K562 (cell line): ENCODE results near the gene CHD2. TPM values are rescaled to one million over a fixed set of nuclear protein-coding genes. Genes with fewer than 3 reads are reported as not detected.

Experiments used
- ATAC-seq: fragments of 200-7000 bp; cut with Tn5 transposase; 3 replicates; pipeline ENCODE4 v1.9.1; 2020; ENCODE audit warnings: moderate library complexity
- BruUV-seq: library from RNA; stranded (reverse); fragments of 400-500 nt; replicated peaks from 2 replicates; lab custom pipeline; 2021; lab: Mats Ljungman, UMichigan
- CTCF ChIA-PET: fragments of 300-600 bp; formaldehyde crosslinking; extraction: SDS; loops from one replicate; lab custom pipeline; 2021; ENCODE audit warnings: low intra/inter-chr PET ratio; lab: Yijun Ruan, JAX
- POLR2A ChIA-PET: fragments of 300-600, 350-650 bp; sonication (Branson Sonifier 250); formaldehyde crosslinking; extraction: SDS; loops from one replicate; lab custom pipeline; 2021; ENCODE audit warnings: antibody characterized with exemption, inconsistent platforms; lab: Yijun Ruan, JAX
- DNase-seq, 4 experiments: peaks; one replicate each; pipeline versions ENCODE4 v3.0.0 to v3.0.0-alpha.2; 2011 to 2018; ENCODE audit warnings: low spot score in 3 of 4, mixed read lengths in 3 of 4; ENCODE audit errors: extremely low read depth in 1 of 4
- FAIRE-seq: peaks from 2 replicates; lab custom pipeline; 2011; peaks lifted over from hg19 to GRCh38; lab: Jason Lieb, UNC
- H2AFZ ChIP-seq: 2 replicates; pipeline ENCODE4 v1.6.0; 2011; ENCODE audit warnings: low read depth, low read length, control low read depth, inconsistent platforms
- H3K27ac ChIP-seq: fragments of 200-600 bp; 3 replicates; pipeline ENCODE4 v1.8.0; 2011; ENCODE audit warnings: low read depth, mild to moderate bottlenecking, control low read depth, inconsistent platforms, low read length, moderate library complexity, mixed read lengths; ENCODE audit errors: extremely low read depth
- H3K27me3 ChIP-seq, 2 experiments: fragments of 300-600 bp in 1 of 2; 2 replicates in 1 of 2; 3 replicates in 1 of 2; pipeline versions ENCODE4 v1.6.0 to v1.8.0; 2011; ENCODE audit warnings: inconsistent platforms in 2 of 2, low read length in 2 of 2, mild to moderate bottlenecking in 1 of 2, mixed read lengths in 1 of 2, moderate library complexity in 1 of 2; ENCODE audit not compliant: control insufficient read depth in 2 of 2, insufficient read depth in 2 of 2
- H3K36me3 ChIP-seq: fragments of 300-600 bp; 3 replicates; pipeline ENCODE4 v1.8.0; 2011; ENCODE audit warnings: mild to moderate bottlenecking, low read length, inconsistent platforms; ENCODE audit not compliant: control insufficient read depth, insufficient read depth
- H3K4me1 ChIP-seq, 2 experiments: fragments of 200-600 bp in 1 of 2; replicated peaks in 1 of 2; 2 replicates in 1 of 2; 3 replicates in 1 of 2; pipeline versions ENCODE4 v1.5.1 to v1.8.0; 2011; ENCODE audit warnings: inconsistent platforms in 2 of 2, low read length in 2 of 2, mild to moderate bottlenecking in 1 of 2, mixed read lengths in 1 of 2, moderate library complexity in 1 of 2; ENCODE audit not compliant: control insufficient read depth in 2 of 2, insufficient read depth in 2 of 2
- H3K4me2 ChIP-seq: 2 replicates; pipeline ENCODE4 v1.6.1; 2011; ENCODE audit warnings: low read length, control low read depth, inconsistent platforms, mixed read lengths; ENCODE audit not compliant: insufficient read depth
- H3K4me3 ChIP-seq: fragments of 200-600 bp; sonication (generic), shearing (Covaris generic); 2 replicates; pipeline ENCODE4 v1.5.1; 2016; ENCODE audit warnings: control low read depth, inconsistent platforms
- H3K79me2 ChIP-seq: fragments of 200-600 bp; 3 replicates; pipeline ENCODE4 v1.8.0; 2011; ENCODE audit warnings: low read length, inconsistent platforms; ENCODE audit not compliant: control insufficient read depth, insufficient read depth
- H3K9ac ChIP-seq, 2 experiments: 2 replicates each; pipeline versions ENCODE4 v1.6.0 to v1.6.1; 2011; ENCODE audit warnings: low read depth in 2 of 2, low read length in 2 of 2, control low read depth in 1 of 2, inconsistent platforms in 1 of 2, mild to moderate bottlenecking in 1 of 2, mixed read lengths in 1 of 2; ENCODE audit not compliant: insufficient read depth in 1 of 2
- H3K9me1 ChIP-seq: one replicate; pipeline ENCODE4 v1.6.0; 2011; ENCODE audit warnings: inconsistent platforms, mild to moderate bottlenecking, low read length, moderate library complexity; ENCODE audit not compliant: control insufficient read depth, insufficient read depth
- H3K9me3 ChIP-seq: replicated peaks from 2 replicates; pipeline ENCODE4 v1.5.1; 2011; ENCODE audit warnings: low read depth, low read length, inconsistent platforms; ENCODE audit not compliant: control insufficient read depth, insufficient read depth
- H4K20me1 ChIP-seq: replicated peaks from 2 replicates; pipeline ENCODE4 v1.6.1; 2011; ENCODE audit warnings: low read length, inconsistent platforms, mixed read lengths; ENCODE audit not compliant: control insufficient read depth, insufficient read depth
- BDP1 ChIP-seq: IDR thresholded peaks from 3 replicates; pipeline ENCODE4 v1.6.1; 2011; ENCODE audit not compliant: insufficient read length, insufficient read depth
- C11orf30 ChIP-seq: fragments of 450-650 bp; IDR thresholded peaks from 2 replicates; pipeline ENCODE4 v1.6.1; 2016; ENCODE audit warnings: low read depth, mild to moderate bottlenecking
- HBP1 ChIP-seq: fragments of 450-650 bp; formaldehyde crosslinking; IDR thresholded peaks from 2 replicates; pipeline ENCODE4 v1.4.0; 2022; ENCODE audit warnings: missing genetic modification characterization
- HDAC2 ChIP-seq: fragments of 450-650 bp; IDR thresholded peaks from 2 replicates; pipeline ENCODE4 v1.6.1; 2016; ENCODE audit warnings: mild to moderate bottlenecking
- IFI16 ChIP-seq: fragments of 250-450 bp; sonication (Bioruptor Pico); IDR thresholded peaks from 2 replicates; pipeline ENCODE4 v2.1.2; 2022; ENCODE audit warnings: mild to moderate bottlenecking, inconsistent platforms
- MAFF ChIP-seq: IDR thresholded peaks from 2 replicates; pipeline ENCODE4 v1.6.1; 2012; ENCODE audit warnings: low read length, improper control_type of control experiment
- MAFG ChIP-seq: fragments of 450-650 bp; conservative IDR thresholded peaks from 2 replicates; pipeline ENCODE4 v1.6.1; 2016; ENCODE audit warnings: missing genetic modification characterization, missing compliant biosample characterization
- MAFK ChIP-seq: IDR thresholded peaks from 2 replicates; pipeline ENCODE4 v1.6.1; 2011; ENCODE audit warnings: low read length, improper control_type of control experiment
- NR2F6 ChIP-seq: fragments of 450-650 bp; formaldehyde crosslinking; IDR thresholded peaks from 2 replicates; pipeline ENCODE4 v1.4.0; 2020; ENCODE audit warnings: mild to moderate bottlenecking
- RBM15 ChIP-seq: fragments of 200-400 bp; formaldehyde crosslinking; IDR thresholded peaks from 2 replicates; pipeline ENCODE4 v1.6.1; 2018; ENCODE audit warnings: mild to moderate bottlenecking, low read length, moderate library complexity; ENCODE audit not compliant: insufficient read depth
- SIN3A ChIP-seq, 2 experiments: fragments of 150-350 bp in 1 of 2; IDR thresholded peaks; 2 replicates each; pipeline ENCODE4 v1.6.1; 2011 to 2016; ENCODE audit warnings: borderline replicate concordance in 2 of 2, low read depth in 2 of 2, low read length in 2 of 2, mild to moderate bottlenecking in 2 of 2, moderate library complexity in 2 of 2; ENCODE audit not compliant: control insufficient read depth in 1 of 2
- SMC3 ChIP-seq: conservative IDR thresholded peaks from 2 replicates; pipeline ENCODE4 v1.6.1; 2011; ENCODE audit warnings: low read depth, low read length, improper control_type of control experiment; ENCODE audit not compliant: insufficient read depth
- TAF7 ChIP-seq: fragments of 450-650 bp; IDR thresholded peaks from 2 replicates; pipeline ENCODE4 v1.6.1; 2016; ENCODE audit warnings: missing genetic modification characterization, missing compliant biosample characterization
- TRIM24 ChIP-seq, 2 experiments: fragments of 450-650 bp; IDR thresholded peaks; 2 replicates each; pipeline ENCODE4 v1.6.1; 2016
- TRIM28 ChIP-seq: fragments of 450-650 bp; IDR thresholded peaks from 2 replicates; pipeline ENCODE4 v1.6.1; 2017
- ZNF644 ChIP-seq: fragments of 200-800 bp; sonication (Bioruptor generic); IDR thresholded peaks from 2 replicates; pipeline ENCODE4 v1.6.1; 2016; ENCODE audit warnings: low read depth, missing genetic modification characterization, missing compliant biosample characterization
- WGBS: fragments of 100-300 bp; shearing (Covaris generic); methylation state at CpG from one replicate; pipeline ENCODE4 v1.1.6; 2016; ENCODE audit warnings: low coverage, mixed read lengths; ENCODE audit not compliant: insufficient coverage; ENCODE audit errors: missing lambda C conversion rate; 5-methylcytosine and 5-hydroxymethylcytosine counted together
- in situ Hi-C: fragments of 300-500 bp; cut with MboI; formaldehyde crosslinking; loops from 4 replicates; pipeline ENCODE4 v1.15.0; 2018; ENCODE audit warnings: inconsistent platforms, mixed read lengths
- intact Hi-C: fragments of 100-400 bp; cut with micrococcal nuclease; formaldehyde crosslinking; loops from 2 replicates; pipeline ENCODE4 v1.14.2; 2022
- polyA plus RNA-seq, 8 experiments: library from polyadenylated mRNA; depleted of rRNA in 4 of 8; stranded (reverse) in 5 of 8; unstranded in 3 of 8; fragments of >200 nt; fragmentation: Nextera tagmentation in 2 of 8; fragmentation: Illumina TruSeq in 1 of 8; extraction: Ambion mirVana in 2 of 8; extraction: Trizol in 1 of 8; gene quantifications; 2 replicates each; pipeline versions ENCODE4 v1.2.1 to v1.2.3, GENCODE V29; 2011 to 2014; ENCODE audit warnings: inconsistent platforms in 1 of 8, missing spikeins in 1 of 8
- total RNA-seq, 7 experiments: library from RNA; depleted of rRNA in 6 of 7; stranded (reverse); fragments of >200 nt in 6 of 7; fragmentation: Illumina TruSeq in 2 of 7; extraction: Trizol in 2 of 7; gene quantifications; 2 replicates each; pipeline versions ENCODE4 v1.2.1 to v1.2.3, GENCODE V29; 2011 to 2021; ENCODE audit warnings: low replicate concordance in 1 of 7
- TF ChIP-seq, protein P1 (sequence below), 2 experiments: IDR thresholded peaks in 1 of 2; conservative IDR thresholded peaks in 1 of 2; 2 replicates each; pipeline ENCODE4 v1.6.1; 2016; ENCODE audit warnings: low read depth in 2 of 2, mild to moderate bottlenecking in 1 of 2, missing compliant biosample characterization in 1 of 2, missing genetic modification characterization in 1 of 2, moderate library complexity in 1 of 2

The CHD2 gene
- total and polyA plus RNA-seq, 9 of the 15 experiments (the other 6 are each of a cell fraction or from before 2014, with no cell fraction given): 38.9 to 70.8 (median 56.2) TPM

GRCh38 chr15:92949604-92950249 is 49.6 kb downstream of the CHD2 start (continued):
- no peak for TF ChIP-seq HBP1 (CRISPR knock-in tag)
- TF ChIP-seq TRIM28: peak; percentile 87
- TF ChIP-seq HDAC2: no peak
- peak in 1 of 2 experiments; percentile 60; a peak in 1 of 4 replicates for TF ChIP-seq TRIM24 (IDR thresholded peaks at IDR 0.05)
- TF ChIP-seq, all 486 proteins: peak for 10

DNA sequence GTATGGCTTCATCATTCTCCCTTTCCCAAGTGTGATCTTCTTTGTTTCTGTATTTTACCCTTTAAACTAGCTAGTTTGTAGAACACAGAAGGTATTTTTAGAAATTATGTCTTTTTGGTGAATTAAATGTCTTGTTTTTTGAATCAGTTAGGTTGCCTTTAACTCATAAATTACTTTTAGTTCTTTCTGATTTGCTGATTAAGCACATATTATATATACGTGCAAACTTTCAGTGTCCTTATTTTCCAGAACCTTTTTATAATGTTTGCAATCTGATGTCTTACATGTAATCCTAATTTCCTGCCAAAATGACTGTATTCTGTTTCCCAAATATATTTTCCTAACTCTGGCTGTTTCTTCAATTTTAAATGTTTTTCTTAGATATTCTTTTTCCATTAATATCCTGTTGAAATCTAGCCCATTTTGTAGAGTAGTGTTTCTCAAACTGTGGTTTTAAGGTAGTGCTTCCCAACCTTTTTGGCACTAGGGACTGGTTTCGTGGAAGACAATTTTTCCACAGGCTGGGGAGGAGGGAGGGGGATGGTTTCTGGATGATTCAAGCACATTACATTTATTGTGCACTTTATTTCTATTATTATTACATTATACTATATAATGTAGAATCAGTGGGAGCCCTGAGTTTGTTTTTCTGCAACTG is 51.8 kb downstream of the CHD2 start:
- peaks cover 94% of the 10 kb centered on the region for H3K36me3 ChIP-seq
- no peaks in the 10 kb centered on the region; the same call in 2 of the 3 replicates for H3K79me2 ChIP-seq
- no peaks in the 10 kb centered on the region for H4K20me1 ChIP-seq
- no peaks in the 10 kb centered on the region for H3K27me3 ChIP-seq
- ChIA-PET POLR2A (interaction anchor here (0.6 to 1.2 kb wide), 2 partner anchors 138 to 147 kb away, joined by 3 read pairs; no protein-coding TSS in a partner anchor), CTCF (no interaction called here)
- H3K9me1 ChIP-seq: no peaks in the 10 kb centered on the region
- H3K9me3 ChIP-seq: peaks cover 16% of the 10 kb centered on the region
- no peak overlapping the region for H3K4me3 ChIP-seq
- FAIRE-seq: no peak
- no peak overlapping the region for H3K27ac ChIP-seq
- no peak for DNase-seq
- 88% methylated on average over 2 of the region's 2 CpGs for WGBS
- intact Hi-C loops: no loop called here
- no TSS peak for BruUV-seq
- in situ Hi-C loops: no loop called here
- H3K9ac ChIP-seq: no peak overlapping the region
- no peaks in the 10 kb centered on the region for H3K4me1 ChIP-seq
- no peak for ATAC-seq
- no peak overlapping the region for H3K4me2 ChIP-seq
- no peak overlapping the region for H2AFZ ChIP-seq
- no peak for TF ChIP-seq NR2F6 (CRISPR knock-in tag)
- no peak for TF ChIP-seq TAF7 (tag)
- TF ChIP-seq MAFG (tag): peak; percentile 85
- TF ChIP-seq SIN3A (IDR thresholded peaks at IDR 0.05; ENCODE audit: borderline replicate concordance in 2 of 2, control insufficient read depth in 1 of 2, low read depth in 2 of 2, low read length in 2 of 2): no peak
- peak; percentile 87 for TF ChIP-seq MAFF
- TF ChIP-seq, protein P1, sequence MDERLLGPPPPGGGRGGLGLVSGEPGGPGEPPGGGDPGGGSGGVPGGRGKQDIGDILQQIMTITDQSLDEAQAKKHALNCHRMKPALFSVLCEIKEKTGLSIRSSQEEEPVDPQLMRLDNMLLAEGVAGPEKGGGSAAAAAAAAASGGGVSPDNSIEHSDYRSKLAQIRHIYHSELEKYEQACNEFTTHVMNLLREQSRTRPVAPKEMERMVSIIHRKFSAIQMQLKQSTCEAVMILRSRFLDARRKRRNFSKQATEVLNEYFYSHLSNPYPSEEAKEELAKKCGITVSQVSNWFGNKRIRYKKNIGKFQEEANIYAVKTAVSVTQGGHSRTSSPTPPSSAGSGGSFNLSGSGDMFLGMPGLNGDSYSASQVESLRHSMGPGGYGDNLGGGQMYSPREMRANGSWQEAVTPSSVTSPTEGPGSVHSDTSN (CRISPR knock-in tag; IDR thresholded peaks at IDR 0.05; ENCODE audit: low read depth): no peak
- TF ChIP-seq, protein P1 (tag; conservative IDR thresholded peaks at IDR 0.05; ENCODE audit: low read depth): no peak
- TF ChIP-seq SMC3: no peak
- TF ChIP-seq MAFK: peak; percentile 89
- TF ChIP-seq BDP1: no peak
- no peak for TF ChIP-seq RBM15
- TF ChIP-seq ZNF644 (tag): no peak
- peak; percentile 91 for TF ChIP-seq C11orf30
- TF ChIP-seq IFI16 (CRISPR knock-in tag): no peak
